ENCODE data around the gene AUNIP.

DNA sequence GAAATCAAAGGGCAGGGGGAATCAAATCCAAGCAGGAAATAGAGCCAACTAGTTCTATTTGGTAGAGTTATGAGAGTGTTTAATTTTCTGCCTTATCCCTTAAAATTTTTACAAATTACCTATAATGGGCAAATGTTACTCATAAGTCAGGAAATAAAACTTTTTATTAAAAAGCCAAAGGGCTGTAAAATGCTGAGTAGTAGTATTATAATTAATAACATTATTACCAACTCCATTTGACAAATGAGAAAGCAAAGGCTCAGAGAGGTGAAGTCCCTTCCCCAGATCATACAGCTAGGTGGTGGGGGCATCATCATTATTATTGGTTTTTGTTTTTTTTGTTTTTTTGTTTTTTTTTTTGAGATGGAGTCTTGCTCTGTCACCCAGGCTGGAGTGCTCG lies 55.9 kb downstream of the AUNIP start:
- TF ChIP-seq GATA2 (IDR thresholded peaks at IDR 0.05; ENCODE audit: low read depth, low read length) (no peak), GATA3 (IDR thresholded peaks at IDR 0.05; ENCODE audit: low read depth, low read length) (no peak)
